HG03457 (cell line): Measurements from ENCODE around the gene CNTNAP2.
"Not testable (repeated sequence)": the region's sequence is repeated elsewhere in the genome, so short reads cannot be mapped to it uniquely, and the experiment has no call there.

Experiments used
- ATAC-seq: cut with Tn5 transposase; IDR thresholded peaks from one replicate; pipeline ENCODE4 v1.9.1; 2021; ENCODE audit warnings: moderate number of reproducible peaks; ENCODE audit not compliant: unreplicated experiment

Gene CNTNAP2

DNA sequence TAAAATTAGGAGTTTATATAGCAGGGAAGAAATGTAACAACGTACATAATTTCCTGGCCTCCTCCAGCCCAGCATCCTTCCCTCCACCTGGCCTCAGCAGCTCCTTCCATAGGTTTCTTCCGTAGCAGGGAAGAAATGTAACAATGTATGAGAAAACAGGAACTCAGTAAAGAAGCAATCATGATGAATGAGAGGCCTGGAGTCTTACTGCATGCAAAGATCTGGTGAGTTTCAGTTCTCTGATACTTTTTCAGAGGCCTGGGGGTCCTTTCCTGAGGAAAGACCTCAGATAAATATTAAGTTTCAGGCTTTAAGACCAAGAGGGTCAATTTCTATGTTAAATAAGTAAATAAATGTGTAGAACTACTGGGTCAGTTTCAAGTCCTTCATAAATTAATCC, 2318.3 kb downstream of the CNTNAP2 start:
- no peak for ATAC-seq

DNA sequence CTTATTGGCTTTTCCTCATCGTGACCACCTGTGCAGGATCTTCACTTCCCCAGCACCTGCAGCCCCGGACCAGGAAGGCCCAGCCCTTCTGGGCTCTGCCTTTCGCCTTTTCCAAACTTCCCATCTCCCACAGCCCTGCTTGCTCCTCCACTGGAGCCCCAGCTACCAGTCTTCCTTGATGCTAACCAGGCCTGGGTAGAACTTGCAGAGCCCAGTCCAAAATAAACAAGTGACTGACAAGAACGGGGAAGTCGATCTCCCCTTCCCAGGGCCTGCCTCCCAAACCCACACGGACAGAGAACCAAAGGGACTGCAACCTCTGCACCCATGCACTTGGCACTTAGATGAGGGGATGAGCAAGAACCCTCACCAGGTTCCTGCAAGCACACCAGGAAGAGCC, 2319.1 kb downstream of the CNTNAP2 start:
- ATAC-seq = no peak

DNA sequence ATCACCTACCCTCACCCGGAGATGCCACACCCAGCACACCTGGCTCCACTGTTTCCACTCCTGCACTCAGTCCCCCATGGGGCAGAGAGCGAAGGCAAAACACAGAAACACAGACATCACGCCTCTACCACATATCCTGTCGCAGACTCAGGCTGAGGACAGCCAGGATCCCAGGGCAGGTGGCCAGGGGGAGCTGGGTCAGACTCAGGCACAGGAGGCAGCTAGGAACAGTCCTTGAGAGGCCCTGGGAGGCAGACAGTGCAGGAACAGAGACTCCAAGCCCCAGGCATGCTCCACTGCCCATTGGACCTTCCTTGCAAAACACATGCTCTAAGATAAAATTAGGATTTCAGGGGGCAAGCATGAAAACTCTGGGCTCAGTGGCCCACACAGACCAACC, 2319.5 kb downstream of the CNTNAP2 start:
- ATAC-seq = no peak

DNA sequence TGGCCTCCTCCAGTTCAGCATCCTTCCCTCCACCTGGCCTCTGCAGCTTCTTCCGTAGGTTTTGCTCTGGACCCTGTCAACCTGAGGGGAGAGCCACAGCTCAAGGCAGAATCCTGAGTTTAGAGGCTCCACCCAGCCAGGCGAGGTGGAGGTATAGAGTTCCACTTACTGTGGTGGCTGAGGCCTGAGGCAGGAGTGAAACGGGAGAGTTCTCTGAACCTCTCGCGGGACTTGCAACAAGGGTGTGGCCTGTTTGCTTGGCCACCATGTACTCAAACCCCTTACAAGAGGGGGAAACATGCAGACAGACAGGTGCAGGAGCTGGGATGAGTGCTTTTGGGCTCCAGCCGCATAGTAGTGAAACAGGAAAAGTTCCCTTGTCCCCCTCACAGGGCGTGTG, 2320.0 kb downstream of the CNTNAP2 start:
- ATAC-seq = no peak

DNA sequence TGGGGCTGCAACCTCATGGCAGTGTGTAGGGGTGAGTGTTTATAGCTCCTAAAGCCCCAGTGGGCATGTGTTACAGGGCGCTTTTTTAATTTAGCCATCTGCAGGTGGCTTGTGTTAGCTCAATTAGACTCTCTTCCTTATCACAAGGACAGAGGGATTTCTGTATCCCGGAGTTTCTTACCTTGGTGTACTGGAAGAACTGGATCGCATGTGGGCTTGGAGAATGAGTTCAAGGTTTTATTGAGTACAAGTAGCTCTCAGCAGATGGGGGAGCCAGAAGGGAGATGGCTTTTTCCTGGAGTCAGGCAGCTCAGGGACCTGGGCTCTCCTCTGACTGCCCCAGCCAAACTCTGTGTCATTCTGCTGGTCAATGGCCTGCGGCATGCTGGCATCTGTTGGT, 2320.4 kb downstream of the CNTNAP2 start:
- no peak for ATAC-seq

DNA sequence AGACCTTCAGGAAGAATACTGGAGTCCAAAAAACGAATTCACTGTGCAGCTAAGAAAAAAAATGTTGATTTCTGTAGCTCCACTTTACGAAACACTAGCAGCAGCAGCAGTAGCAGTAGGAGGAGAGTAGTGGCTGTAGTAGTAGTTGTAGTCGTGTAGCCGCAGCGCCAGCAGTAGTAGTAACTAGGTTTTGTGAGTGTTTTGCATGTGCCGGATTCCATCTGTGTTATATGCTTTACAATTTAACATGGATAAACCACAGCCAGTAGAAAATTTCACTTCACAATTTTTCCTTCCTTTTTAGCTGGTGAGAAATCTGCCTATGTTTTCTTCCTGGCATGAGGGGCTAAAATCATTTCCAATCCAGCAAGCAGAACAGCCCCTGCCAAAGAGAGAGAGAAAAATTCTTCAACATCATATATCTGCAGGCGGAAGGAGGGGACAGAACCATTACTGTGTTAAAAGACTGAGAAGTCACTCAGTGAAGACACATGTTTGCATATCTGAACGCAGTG, 2325.6 kb downstream of the CNTNAP2 start:
- ATAC-seq = no peak

DNA sequence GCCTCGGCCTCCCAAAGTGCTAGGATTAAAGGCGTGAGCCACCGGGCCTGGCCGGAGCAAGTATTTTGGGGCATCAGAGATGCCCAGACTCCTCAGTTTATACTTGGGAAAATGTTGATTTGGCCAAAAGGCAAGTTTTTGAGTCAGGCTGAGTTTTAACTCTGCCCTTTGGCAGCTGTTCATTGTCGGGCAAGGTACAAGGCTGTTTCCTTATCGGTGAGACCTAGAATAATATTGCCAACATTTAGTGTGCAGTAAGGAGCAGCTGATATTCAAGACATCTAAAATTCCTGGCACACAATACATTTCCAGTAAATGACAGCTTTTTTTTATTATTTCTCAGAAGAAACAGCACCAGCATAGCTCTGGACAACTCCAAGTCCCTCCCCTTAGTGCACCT, 2326.3 kb downstream of the CNTNAP2 start:
- no peak for ATAC-seq

DNA sequence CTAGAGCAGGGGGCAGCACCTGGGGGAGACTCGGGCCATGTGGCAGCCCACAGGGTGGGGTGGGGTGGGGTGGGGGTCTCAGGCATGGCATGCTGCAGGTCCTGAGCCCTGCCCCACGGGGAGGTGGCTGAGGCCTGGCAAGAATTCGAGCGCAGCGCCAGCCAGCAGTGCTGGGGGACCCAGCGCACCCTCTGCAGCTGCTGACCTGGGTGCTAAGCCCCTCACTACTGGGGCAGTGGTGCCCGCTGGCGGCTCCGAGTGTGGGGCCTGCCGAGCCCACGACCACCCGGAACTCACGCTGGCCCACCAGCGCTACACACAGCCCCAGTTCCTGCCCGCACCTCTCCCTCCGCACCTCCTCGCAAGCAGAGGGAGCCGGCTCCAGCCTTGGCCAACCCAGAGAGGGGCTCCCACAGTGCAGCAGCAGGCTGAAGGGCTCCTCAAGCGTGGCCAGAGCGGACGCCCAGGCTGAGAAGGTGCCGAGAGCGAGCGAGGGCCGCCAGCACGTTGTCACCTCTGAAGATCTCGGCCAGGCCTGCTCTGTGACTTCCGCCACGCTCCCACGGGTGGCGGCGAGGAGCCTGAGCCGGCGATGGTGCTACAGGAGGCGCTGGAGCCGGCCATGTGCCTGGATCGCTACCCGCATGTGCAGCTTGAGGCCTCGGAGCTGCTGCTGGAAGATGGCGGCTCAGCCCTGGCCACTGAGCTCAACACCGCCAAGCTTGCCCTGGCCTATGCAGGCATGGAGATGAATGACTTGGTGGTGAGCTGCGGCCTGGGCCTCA, 2328.9 kb downstream of the CNTNAP2 start:
- no peak for ATAC-seq

DNA sequence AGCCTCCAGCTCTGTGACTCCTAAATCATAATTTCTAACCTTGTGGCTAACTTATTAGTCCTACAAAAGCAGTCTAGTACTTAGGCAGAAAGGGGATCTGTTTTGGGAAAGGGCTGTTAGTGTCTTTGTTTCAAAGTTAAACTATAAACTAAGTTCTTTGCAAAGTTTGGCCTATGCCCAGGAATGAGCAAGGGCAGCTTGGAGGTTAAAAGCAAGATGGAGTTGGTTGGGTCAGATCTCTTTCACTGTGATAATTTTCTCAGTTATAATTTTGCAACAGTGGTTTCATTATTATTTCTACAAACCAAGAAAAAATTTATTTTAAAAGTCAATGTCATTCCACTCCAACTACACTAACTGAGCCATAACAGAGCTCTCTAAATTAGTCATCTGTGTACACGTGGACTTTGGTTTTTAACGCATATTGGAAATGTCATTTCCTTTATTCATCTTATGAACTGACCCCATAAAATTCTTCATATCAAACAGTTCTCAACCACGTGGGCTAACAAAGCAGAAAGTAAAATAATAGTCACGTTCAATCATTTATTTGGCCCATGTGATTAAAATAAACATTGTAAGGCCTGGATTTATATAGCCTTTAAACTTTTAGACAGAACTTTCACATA, 2330.7 kb downstream of the CNTNAP2 start:
- ATAC-seq = peak; percentile 91

DNA sequence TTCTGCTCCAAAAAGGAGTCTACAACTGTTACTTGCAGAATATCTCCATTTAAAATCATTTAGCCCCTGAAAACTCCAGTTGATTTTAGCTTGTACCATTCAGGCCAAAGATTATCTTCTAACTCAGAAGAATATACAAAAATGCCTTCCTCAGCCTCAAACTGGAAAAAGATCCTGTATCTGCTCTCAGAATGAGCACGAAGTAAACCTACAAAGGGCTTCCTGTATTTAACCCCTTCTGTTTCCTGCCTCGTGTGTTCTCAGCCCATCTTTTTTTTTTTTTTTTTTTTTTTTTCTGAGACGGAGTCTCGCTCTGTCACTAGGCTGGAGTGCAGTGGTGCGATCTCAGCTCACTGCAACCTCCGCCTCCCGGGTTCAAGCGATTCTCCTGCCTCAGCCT, 2334.9 kb downstream of the CNTNAP2 start:
- not testable (repeated sequence) for ATAC-seq

DNA sequence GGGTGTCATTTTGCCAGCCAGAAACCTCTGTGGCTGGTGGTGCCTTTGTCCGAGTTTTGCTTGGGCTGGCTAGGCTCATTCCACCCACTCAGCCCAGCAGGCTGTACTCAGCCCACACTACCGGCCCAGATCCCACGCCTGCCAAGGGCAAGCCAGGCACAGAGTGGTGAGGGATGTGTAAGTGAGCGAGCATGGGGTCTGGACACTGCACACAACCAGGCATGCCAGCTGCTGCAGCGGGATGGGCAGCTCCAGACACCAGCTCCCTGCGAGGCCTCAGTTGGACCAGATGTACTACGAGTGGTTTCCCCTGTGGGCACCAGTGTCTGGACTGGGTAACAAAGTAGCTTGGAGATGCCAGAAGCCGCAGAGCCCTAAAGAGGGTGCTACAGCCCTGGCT, 2339.8 kb downstream of the CNTNAP2 start:
- no peak for ATAC-seq

DNA sequence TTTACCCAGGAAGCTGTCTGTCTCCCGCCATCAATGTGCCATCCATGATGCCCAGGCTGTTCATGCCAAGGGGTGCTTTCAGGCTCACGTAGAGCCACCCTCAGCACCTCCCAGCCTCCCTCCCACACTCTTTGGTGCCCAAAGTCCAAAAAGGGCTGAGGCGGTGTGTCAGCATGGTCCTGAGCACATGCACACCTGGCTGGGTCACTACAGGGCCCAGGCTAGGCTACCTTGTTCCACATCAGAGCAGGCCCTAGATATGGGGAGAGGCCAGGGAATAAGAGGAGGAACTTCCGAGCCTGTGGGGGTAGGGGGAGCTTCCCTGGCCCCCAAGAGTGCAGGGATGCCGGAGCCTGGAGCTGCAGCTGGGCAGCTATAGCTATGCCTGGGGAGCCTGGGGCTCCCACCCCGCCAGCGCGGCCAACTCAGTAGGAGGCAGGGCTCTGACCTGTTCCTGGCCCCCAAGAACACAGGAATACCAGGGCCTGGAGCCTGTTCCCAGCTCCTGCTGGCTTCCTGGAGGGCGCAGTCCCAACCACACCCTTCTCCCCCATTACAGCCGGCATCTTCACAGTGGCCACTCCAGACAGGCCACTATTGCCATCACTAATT, 2340.8 kb downstream of the CNTNAP2 start:
- ATAC-seq = no peak

DNA sequence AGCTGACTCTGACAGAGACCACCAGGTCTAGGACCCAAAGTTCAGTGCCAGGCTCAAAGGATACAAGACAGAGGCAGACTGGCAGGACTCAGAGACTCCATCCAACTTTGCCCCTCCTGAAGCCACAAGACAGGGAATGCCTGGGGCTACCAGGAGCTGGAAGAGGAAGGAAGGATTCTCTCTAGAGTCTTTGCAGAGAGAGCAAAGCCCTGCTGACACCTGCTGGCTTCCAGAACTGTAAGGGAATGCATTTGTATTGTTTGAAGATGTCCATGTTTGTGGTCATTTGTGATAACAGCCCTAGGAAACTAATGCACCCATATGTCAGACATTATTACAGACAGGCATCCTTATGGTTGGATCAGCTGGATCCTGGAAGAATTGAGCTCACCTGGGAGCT, 2341.7 kb downstream of the CNTNAP2 start:
- ATAC-seq = no peak

DNA sequence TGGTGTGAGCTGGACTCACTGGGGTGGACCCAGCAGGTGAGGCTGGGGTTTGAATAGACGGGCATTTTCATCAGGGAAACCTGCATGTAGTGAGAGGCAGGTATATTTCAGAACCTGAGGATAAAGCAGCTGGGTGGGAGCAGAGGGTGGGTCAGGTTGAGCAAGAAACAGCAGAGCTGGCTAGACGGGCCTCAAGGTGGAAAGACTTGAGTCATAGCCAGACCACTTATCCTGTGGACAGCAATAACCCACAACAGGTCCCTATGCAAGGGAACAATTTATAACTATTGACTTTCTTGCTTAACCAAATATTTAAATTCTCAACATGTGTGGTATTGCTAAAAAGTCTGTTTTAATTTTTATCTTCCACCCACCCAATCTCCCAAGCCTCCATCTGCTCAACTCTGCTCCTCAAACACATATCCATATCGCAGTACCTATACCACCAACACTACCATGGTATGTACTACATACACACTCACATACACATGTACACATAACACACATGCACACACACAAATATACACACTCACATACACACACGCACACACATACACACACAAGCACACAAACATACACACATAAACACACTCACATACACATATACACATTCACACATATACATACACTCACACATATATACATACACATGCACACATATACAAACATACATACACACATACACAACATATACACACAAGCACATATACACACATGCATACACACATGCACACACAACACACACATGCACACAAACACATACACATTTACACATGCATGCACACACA, 2345.0 kb downstream of the CNTNAP2 start:
- no peak for ATAC-seq

DNA sequence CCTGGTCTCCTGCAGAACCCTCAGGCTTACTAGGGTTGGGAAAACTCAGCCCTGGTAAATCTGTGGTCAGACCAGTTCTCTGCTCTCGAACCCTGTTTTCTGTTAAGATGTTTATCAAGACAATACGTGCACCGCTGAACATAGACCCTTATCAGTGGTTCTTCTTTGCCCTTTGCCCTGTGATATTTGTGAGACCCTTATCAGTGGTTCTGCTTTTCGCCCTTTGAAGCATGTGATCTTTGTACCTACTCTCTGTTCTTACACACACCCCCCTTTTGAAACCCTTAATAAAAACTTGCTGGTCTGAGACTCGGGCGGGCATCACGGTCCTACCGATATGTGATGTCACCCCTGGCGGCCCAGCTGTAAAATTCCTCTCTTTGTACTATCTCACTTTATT, 2346.2 kb downstream of the CNTNAP2 start:
- ATAC-seq = not testable (repeated sequence)

DNA sequence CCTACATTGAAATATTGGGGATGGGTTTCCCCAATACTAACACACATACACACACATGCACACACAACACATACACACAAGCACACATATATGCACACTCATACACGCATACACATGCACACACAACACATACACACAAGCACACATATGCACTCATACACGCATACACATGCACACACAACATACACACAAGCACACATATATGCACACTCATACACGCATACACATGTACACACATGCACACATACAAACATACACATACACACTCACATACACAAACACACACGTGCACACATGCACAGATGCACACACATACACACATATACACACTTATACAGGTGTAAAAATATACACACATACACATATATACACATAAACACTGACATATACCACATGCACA, 2346.6 kb downstream of the CNTNAP2 start:
- ATAC-seq = no peak

DNA sequence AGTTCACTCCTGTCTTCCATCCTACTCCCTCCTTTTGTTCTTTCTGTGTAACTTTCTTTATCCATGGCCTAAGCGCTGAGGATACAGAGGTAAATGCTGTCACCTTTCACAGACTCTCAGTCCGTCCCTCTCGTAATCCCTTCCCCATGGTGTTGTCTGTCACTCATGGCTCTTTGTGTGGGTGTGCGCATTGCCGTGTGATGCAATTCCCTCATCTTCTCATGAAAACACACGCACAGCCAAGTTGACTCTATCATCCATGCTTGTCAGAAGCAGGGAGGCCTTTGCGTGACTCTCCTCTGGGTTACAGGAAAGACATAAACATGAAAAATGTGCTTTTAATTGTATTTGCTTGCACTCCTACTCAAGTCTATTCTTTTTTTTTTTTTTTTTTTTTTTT, 2348.3 kb downstream of the CNTNAP2 start:
- ATAC-seq = no peak

DNA sequence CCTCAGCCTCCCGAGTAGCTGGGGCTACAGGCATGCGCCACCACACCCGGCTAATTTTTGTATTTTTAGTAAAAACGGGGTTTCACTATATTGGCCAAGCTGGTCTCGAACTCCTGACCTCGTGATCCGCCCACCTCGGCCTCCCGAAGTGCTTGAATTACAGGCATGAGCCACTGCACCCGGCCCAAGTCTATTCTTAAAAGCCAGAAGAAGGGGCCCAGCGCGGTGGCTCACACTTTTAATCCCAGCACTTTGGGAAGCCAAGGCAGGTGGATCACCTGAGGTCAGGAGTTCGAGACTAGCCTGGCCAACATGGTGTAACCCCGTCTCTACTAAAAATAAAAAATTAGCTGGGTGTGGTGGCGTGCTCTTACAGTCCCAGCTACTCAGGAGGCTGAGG, 2348.8 kb downstream of the CNTNAP2 start:
- not testable (repeated sequence) for ATAC-seq

DNA sequence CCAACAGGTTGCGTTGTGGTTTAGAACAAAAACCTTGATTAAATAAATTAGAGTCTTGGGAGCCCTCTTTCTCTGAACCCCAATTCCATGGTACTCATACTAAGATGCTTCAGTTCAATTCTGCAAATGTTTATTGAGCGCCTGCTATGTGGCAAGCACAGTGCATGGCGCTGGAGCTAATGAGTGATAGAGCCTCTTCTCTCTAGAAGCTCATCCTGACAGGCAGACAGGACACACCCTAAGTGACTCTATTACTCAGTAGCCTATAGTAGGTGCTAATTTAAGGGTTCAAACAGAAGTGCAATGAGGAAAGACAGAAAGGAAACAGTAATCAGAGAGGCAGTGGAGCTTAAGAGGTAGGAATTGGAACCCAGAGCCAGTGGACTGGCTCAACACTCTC, 2349.5 kb downstream of the CNTNAP2 start:
- no peak for ATAC-seq

DNA sequence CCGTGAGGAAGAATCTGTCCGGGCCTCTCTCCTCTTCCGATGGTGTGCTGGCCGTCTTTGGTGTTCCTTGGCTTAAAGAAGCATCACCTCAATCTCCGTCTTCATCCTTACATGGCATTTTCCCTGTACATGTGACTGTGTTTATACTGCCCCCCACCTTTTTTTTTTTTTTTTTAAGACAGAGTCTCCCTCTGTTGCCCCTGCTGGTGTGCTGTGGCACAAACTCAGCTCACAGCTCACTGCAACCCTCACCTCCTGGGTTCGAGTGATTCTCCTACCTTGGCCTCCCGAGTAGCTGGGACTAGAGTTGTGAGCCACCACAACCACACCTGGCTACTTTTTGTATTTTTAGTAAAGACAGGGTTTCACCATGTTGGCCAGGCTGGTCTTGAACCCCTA, 2352.1 kb downstream of the CNTNAP2 start:
- ATAC-seq = no peak
